ENCODE results near the gene ERF.

The ERF gene

DNA sequence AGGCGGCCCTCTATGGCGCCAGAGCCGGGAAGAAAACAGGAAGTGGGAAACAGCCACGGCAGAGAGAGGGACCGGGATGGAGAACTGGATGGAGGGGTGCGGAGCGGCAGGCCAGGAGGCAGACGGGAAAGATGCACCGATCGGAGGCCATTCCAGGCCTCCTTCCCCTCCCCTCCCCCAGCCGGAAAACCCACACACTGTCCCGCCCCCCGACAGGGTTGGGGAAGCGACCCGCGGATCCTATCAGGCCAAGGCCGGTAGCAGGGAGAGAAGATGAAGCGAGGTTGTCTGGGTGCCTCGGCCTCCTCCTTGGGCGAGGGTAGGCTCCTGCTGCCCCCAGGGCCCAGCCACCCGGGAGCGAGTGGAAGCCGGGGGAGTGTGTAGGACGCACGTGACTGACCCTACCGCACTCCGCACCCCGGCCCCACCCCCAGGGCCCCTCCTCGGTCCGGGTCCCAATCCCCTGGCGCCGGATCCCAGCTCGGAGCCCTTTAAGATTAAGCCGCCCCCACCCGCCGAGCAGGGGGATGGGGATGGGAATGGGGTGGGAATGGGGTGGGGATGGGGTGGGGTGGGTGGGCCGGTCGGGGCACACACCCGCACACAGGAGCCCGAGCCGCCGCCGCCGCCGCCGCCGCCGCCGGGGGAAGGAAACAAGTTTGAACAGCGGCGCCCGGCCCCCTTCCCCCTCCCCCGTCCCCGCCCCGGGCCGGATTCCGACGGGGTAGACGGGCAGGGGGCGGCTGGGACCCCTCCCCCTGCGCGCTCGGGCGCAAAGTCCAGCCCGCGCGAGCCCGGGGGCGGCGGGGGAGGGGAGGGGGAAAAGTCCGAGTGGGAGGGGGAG is 1.5 kb downstream of the ERF start:
- DNase-seq: peak; percentile 52

DNA sequence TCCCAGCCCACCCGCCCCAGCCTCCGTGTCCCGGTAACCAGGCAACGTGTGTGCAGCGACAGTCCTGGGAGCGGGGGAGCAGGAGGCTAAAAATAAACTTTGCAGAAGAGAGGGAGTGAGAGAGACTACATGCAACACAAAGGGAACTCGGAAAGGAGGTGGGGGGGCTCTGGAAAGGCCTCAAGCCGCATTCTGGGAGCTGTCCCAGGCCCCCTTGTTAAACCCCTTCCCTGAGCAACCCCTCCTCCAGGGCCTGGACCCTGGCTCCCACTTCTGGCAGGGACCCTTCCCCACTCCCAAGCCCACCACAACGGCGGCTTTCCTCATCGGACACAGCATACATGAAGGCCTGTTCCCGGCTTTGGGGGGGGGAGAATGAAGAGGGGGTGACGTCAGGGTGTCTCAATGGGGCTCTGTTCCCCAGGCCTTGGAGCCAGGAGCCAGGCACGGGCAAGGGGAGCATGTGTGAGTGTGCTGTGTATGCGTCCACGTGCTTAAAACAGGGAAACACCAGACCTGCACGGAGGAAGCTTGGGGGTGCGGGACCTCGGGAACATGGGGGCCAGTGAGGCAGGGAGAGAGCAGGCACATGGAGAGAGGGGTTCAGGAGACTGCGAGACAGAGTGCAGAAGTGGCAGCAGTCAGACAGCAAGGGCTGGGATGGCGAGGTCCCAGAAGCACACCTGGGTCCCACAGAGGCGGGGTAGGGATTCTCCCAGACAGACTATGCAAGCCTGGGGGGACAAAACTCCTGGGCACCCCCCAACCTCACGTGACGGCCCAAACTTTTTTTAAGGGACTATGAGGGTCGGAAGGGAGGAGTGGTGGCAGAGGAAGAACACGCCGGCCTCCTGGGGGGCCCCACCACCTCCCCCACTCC is 2.3 kb downstream of the ERF start:
- DNase-seq: no peak

DNA sequence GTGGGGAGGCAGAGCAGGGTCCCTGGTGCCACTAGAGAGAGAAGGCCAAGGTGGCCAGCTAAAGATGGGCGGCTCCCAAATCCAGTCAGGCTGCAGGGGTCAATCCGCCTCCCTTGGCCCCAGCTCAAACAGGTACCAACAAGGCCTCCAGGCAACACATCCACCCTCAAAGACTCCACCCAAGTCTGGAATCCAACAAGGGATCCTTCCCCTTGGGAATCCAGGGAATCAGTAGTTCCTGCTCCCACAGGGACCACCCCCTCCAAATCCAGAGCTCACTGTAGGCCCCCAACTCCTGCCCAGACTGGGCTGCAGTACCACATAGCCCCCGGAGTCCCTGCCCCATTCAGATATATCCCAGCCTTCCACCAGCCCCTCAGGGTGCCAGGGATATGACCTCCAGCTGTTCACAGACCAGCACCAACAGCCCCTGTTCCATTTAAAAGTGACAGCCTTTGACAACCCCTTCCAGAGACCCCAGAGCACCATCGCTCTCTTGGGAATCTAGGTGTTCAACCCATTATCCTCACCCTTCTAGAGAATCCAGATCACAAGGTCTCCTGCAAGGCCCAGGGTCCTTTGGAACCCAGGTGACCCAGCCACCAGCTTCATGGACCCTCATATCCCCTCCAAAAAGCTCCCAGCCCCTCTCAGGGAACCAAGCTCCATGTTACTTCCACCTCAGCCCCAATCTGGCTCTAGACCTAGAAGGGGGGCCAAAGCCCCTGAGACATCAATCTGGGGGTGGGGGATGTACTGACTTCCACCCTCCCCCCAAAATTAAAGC is 3.2 kb downstream of the ERF start:
- no peak for DNase-seq

DNA sequence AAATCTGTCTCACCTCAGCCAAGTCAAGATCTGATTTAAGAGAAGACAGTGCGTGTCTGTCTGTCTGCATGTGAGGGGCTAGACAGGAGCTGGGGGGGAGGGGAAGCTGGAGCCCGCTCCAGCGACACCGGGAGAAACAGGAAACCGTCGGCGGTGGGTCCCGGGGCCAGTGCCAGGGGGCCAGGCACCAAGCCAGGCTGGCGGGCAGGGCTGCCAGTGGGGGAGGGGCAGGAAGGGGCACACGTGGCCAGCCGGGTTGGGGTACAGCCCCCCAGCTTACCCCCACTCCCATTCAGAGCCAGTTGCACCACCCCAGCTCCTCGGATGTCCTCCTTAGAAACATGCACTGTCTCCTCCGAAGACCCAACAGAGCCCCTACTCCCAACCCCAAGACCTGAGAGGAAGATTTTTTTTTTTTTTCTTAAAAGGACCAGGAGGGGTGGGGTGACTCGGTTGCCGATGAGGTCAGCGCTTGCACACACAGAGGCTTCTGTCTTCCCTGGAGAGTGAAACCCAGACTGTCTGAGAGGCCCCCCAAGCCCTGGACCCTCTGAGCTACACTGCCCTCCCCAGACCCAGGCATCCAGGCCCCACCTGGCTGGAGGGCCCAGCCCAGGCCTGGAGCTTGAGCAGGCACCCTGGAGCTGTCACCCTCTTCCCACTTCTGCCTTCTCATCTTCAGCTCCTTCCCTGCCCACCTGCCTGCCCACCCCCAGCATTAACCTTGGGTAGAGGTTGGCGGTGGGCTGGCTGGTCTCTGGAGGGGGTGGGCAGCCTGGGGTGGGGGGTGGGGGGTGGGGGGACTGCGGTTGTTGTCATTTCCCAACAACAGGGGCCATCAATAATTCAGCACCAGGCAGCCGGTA is 4.0 kb downstream of the ERF start:
- no peak for DNase-seq

DNA sequence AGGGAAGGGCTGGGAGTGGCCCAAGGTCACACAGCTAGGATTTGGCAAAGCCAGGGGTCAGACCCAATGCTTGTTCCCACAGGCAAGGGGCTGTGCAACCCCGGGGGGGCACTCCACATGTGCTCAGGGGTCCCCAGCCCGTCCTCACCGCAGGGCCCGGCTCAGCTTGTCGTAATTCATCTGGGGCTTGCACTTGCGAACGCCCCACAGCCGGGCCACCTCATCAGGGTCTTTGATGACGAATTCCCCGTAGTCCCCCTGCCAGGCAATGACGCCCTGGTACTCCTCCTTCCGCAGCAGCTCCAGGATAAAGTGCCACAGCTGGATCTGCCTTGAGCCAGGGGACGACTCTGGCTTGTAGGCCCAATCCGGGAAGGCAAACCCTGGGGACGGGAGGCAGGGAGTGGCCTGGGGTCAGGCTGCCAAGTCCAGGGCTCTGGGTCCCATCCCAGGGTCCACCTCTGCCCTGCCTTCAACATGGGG is 4.7 kb downstream of the ERF start:
- no peak for DNase-seq

DNA sequence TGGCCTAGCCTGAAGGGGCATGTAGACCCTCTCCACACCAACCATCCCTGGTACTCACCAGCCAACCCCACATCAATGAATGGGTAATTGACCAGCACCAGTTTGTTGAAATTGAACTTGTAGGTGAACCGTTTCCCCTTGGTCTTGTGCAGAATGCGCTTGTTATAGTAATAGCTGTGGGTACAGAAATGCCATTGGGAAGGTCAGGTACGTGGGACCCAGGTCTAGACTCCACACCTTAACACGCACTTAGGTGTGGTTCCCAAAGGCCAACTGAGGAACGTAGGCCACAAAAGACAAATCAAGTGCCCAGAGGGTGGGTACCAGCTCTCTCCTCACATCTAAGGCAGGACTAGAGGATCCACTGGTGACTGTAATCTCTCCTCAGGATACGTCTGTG is 5.2 kb downstream of the ERF start:
- DNase-seq: no peak

DNA sequence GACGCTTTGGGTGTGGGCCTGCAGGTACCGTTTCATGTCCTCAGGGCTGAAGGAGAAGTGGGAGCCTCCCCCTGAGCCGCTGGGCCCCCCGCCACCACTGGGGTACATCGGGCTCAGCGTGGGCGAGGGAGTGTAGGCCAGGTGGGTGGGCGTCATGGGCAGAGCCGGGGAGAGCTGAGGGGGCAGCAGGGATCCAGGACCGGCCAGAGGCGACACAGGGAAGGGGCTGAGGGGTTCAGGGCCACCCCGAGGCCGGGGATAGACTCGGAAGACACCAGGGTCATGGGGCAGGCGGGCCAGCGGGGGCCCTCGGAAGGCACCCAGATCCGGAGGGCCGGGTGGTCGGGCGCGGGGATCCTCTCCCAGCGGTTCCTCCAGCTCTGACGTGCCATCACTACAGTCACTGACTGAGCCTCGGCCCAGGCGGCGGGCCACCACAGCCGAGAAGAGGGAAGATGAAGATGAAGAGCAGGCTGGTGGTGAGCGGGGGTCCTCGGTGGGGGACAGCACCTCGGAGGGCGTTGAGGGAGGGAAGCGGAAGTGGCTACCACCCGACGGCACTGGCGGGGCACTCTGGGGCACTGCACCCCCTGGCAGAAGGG is 5.7 kb downstream of the ERF start:
- no peak for DNase-seq

DNA sequence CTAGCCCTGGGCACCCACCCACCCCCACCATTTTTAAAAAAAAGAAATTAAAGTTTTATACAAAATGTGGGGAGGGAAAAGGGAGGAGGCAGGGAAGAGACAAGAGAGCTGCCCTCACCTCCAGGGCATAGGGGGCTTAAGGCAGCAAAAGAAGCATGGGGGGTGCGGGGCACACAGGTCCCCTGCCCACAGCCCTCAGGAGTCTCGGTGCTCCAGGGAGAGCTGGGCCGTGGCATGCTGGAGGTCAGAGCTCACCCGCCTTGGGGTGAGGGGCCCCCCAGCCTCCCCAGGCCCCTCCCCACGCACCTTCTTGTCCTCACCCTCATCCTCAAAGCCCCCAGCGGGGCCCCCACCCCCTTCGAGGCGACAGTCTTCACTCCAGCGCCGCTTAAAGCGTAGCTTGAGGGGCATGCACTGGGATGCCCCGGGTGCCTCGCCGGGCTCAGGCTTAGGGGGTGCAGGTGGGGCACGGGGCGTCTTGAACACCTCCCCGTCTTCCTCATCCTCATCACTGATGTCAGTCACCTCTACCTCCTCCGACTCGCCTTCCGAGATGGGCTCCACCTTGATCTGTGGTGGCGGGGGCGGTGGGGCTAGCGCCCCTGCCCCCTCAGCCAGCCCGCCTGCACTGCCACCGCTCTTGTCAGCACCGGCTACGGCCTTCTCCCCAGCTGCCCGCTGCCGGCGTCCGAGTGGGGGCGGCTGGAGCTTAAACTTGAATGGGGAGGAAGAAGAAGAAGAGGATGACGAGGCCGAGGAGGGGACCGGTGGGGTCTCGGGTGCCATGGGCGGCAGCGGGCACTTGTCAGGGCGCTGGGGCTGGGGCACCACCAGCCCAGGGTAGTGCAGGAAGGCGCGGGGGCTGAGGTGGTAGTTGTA is 6.4 kb downstream of the ERF start:
- DNase-seq: no peak

DNA sequence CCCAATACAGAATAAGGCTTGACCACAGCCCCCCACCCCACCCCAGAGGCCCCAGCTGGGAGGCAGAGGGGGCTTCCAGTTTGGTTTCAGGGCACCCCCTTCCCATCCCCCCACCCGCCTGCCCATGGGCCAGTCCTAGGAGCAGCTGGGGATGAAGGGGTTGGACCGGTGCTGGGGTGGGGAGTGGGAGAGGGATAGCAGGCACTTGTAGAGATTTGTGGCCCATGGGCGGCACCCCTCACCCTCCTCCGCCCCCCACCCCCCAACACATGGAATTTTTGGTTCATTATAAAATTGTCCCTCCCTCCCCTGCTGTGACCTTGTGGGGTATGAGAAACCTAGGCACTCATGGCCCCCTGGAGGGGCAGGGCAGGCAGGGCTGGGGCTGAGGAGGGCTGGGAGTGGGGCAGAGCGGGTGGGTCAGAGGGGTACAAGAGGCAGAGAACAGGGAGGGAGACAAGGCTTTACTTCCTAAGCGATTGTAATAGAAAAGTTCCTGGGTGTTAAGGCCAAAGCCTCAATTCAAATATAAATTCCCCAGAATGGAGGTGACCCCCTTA is 7.2 kb downstream of the ERF start:
- no peak for DNase-seq

DNA sequence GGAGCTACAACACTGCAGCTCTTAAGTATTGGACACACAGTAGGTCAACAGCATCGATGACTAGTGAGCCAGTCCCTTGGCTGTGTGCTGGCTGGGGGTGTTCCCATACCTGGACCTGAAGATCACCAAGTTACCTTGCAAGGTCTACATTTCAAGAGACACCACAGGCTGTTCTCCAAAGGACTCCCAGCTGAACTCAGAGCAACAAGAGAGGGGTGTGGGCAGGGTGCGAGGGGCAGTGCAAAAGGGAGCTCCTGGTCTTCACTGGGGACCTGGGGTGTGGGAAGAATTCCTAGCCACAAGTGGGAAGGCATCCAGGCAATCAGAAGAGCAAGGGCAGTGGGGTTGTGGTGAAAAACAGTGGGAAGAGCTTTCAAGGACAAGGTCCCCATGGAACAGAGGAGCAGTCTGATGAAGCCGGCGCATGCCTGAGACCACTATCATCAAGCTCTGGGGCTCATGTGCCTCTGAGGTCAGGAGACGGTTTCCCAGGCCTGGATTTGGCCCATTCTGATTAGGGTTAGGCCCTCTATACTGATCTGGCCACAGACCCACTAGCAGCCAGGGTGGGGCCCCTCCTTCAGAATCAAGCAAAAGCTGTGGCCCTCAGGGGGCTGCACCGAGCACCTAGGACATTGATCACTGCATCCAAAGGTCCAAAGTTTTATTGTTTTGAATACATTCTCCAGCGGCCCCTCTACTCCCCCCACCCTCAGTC is 7.8 kb downstream of the ERF start:
- no peak for DNase-seq

DNA sequence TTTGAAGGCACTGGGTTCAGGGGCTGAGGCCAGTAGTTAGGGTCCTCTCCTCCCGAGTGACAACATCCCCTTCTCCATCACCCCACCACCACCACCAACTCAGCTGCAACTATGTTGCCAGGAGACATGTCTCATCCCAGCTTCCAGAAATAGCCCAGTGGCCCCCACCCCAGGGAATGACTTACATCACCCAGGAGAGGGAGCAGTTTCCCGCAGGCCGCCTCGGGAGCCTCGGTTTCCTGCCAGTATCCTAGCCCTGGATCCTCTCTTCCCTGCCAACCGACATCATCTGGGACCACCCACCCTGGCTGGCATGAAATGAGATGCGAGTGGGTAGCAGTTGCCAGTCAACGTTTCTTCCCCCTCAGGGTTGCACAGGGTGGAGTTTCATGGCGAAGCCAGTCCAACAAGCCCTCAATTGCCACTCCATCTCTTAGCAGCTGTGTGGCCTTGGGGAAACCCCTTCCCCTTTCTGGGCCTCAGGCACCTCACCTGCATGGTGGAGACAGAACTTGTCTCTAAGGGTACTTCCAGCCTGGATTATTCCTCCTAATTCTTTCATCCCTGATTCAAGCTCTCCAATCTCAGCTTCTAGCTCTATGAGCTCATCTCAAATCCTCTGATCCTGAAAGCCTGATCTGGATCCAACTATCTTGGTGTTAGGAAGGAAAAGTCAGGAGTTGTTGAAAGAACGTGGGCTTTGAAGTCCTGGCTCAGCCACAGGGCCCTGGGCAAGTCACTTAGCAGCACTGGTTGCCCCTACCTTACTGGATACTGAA is 8.6 kb downstream of the ERF start:
- no peak for DNase-seq

DNA sequence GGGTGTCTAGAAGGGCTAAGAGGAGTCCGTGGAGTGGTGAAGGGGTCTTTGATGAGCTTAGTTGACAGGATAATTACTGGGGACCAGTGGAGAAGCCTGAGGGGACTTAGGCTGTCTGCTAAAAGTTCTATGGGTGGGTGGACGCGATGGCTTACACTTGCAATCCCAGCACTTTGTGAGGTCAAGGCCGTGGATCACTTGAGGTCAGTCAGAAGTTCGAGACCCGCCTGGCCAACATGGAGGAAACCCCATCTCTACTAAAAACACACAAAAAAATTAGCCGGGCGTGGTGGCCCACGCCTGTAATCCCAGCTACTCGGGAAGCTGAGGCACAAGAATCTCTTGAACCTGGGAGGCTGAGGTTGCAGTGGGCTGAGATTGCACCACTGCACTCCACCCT is 9.7 kb downstream of the ERF start:
- DNase-seq: no peak

DNA sequence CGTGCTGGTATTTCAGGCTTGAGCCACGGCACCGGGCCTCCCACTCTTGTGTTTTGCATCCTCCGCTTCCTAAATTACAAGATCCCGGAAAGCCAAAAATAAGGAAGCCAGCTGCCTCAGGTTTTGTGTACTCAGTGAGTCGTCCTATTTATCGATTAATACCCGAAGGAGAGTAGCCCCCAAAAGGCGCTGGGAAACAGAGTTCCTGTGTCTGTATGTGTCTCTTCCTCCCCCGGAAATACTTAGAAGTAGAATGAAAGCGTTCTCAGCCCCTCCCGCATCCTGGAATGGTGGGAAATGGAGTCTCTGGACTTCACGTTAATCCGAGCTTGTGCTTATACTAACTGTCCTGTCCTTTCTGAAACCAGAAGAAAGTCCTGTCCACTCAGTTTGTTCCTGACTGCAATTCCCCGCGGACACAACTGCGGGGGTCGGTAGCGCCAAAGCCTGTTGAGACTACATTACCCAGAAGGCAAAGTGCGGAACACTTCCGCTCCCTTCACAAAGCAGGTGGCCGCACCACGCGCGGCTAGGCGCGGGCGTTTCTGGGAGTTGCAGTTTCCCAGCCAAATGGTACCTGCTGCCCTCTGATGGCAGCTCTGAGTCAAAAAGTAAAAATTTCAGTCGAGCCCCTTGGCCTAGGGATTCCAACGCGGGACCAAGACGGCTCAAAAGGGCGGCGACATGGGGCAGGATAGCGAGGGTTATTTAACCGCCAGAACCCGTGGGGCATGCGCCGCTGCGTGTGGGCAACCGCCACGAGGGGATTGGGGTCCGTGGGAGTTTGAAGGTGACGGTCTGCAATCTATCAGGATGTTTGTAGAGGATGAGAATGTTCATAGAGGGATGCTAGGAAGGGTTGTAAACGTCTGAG is 10.3 kb downstream of the ERF start:
- peak; percentile 89 for DNase-seq

DNA sequence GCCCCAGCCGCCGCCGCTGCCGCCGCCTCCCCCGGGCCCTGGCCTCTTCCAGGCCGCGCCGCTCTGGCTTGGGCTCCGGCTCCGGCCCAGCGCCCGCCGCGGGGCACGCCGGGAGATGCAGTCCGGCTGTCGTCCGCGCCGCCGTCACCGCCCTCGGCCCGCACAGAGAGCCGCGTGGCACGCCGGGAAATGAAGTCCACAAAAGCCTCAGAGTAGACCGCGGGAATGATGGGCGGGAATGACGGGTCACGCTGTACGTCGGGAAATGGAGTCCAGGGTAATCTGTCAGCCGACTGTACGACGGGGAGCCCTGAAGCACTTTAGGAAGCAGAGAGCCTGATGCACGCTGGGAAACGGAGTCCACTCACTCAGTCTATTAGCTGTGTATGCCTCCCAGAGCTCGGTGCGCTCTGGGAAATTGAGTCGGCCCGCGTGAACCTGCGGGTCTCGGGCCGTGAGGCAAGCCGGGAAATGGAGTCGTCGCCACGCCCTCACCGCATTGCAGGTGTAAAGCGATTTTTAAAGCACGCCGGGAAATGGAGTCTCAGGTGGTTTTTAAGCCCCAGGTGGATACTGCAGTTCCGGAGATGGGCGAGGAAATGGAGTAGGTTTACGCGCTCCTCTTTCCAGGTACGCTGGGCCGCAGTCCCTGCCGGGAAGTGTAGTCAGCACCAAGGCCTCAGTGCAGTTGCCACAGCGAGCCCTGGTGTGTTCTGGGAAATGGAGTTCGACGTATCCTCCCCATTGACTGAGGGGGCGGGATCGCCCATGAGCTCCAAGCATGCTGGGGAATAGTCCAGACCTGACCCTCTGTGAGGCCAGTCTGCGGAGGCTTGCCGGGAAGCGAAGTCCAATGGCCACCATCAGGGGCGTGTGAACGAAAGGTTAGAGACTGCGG is 12.2 kb downstream of the ERF start, which contains the start of gene GSK3A:
Gene GSK3A, minus strand, starts transcription at position 91 of the 898 bp plus-strand sequence. CDS start 137 bp downstream, outside the sequence.
- peak; percentile 96 for DNase-seq

DNA sequence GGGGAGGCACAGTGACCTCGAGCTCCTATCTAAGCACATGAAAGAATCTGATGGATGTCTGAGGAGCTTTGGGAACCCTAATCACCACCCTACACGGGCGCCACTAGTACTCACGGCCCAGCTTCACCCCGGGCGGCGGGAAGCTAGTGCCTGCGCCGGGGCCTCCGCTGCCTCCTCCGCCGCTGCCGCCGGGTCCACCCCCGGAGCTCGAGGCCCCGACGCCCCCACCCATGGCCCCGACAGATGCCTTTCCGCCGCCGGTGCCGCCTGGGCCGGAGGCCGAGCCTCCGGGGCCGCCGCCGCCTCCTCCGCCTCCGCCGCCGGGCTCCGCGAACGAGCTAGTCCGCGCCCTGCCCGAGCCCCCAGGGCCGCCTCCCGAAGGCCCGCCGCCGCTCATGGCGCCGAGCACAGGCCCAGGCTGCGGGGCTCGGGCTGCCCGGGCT is 12.8 kb downstream of the ERF start:
- DNase-seq: no peak

DNA sequence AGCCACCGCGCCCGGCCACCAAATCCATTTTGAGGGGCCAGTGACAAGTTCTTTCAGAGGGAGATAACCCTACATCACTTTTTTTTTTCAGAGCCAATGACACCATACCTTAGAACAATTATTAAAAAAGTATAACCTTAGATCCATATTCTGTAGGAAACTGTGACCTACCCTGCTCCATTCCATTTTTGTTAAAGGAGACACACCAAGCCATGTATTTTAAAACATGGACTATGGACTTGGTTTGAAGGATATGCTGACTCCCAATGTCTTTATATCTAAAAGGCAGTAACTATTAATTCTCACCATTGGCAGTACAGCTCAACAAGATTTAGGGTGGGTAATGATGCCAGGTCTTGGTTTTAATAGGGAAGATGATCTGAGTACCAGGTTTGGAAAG is 13.6 kb downstream of the ERF start:
- no peak for DNase-seq
